ENCODE data around the gene STX1A.
"Not testable (repeated sequence)": the region's sequence is repeated elsewhere in the genome, so short reads cannot be mapped to it uniquely, and the experiment has no call there.

STX1A gene

GRCh38 chr7:73683056-73683787 lies 36.2 kb downstream of the STX1A start, which contains the start of the genes BUD23 and DNAJC30:
BUD23 (plus strand) TSS chr7:73683597; CDS start chr7:73683626, 29 bp downstream.
DNAJC30 (minus strand) TSS chr7:73683453; CDS start chr7:73683423, 30 bp downstream.
- DNase-seq (ENCODE audit: low spot score), result peak; percentile 96

GRCh38 chr7:73682745-73683055 lies 36.8 kb downstream of the STX1A start:
- DNase-seq (ENCODE audit: low spot score), result no peak

GRCh38 chr7:73681031-73681430 lies 38.4 kb downstream of the STX1A start:
- peak; percentile 90 for DNase-seq (ENCODE audit: low spot score)

GRCh38 chr7:73680501-73680900 lies 39.0 kb downstream of the STX1A start:
- DNase-seq (ENCODE audit: low spot score), result no peak

- DNase-seq (ENCODE audit: low spot score), result no peak
These were observed 39.8 kb downstream of the STX1A start for GRCh38 chr7:73679709-73680108.

GRCh38 chr7:73678862-73679261 lies 40.6 kb downstream of the STX1A start:
- no peak for DNase-seq (ENCODE audit: low spot score)

GRCh38 chr7:73676062-73676461 lies 43.4 kb downstream of the STX1A start:
- DNase-seq (ENCODE audit: low spot score), result not testable (repeated sequence)

GRCh38 chr7:73674468-73675124 lies 44.9 kb downstream of the STX1A start:
- no peak for DNase-seq (ENCODE audit: low spot score)

GRCh38 chr7:73671857-73672445 lies 47.5 kb downstream of the STX1A start:
- no peak for DNase-seq (ENCODE audit: low spot score)

- no peak for DNase-seq (ENCODE audit: low spot score)
These were observed 48.2 kb downstream of the STX1A start for GRCh38 chr7:73671322-73671661.

GRCh38 chr7:73669858-73670385 lies 49.5 kb downstream of the STX1A start:
- no peak for DNase-seq (ENCODE audit: low spot score)

GRCh38 chr7:73669288-73669701 lies 50.2 kb downstream of the STX1A start:
- DNase-seq (ENCODE audit: low spot score), result no peak

GRCh38 chr7:73668886-73669230 lies 50.6 kb downstream of the STX1A start:
- no peak for DNase-seq (ENCODE audit: low spot score)

- DNase-seq (ENCODE audit: low spot score), result no peak
These were observed 51.2 kb downstream of the STX1A start for GRCh38 chr7:73668103-73668885.

- DNase-seq (ENCODE audit: low spot score), result peak; percentile 88
These were observed 51.9 kb downstream of the STX1A start, which contains the start of gene VPS37D for GRCh38 chr7:73667344-73668102. VPS37D (plus strand) TSS chr7:73667831; CDS start chr7:73667959, 128 bp downstream.

- DNase-seq (ENCODE audit: low spot score), result no peak
These were observed 56.4 kb downstream of the STX1A start for GRCh38 chr7:73663033-73663432.

- not testable (repeated sequence) for DNase-seq (ENCODE audit: low spot score)
These were observed 58.9 kb downstream of the STX1A start for GRCh38 chr7:73660594-73660993.

- no peak for DNase-seq (ENCODE audit: low spot score)
These were observed 59.5 kb downstream of the STX1A start for GRCh38 chr7:73659983-73660382.

- DNase-seq (ENCODE audit: low spot score), result not testable (repeated sequence)
These were observed 64.2 kb downstream of the STX1A start for GRCh38 chr7:73655309-73655708.

- DNase-seq (ENCODE audit: low spot score), result peak; percentile 40
These were observed 66.9 kb downstream of the STX1A start for GRCh38 chr7:73652541-73652949.

GRCh38 chr7:73650524-73650923 lies 68.9 kb downstream of the STX1A start:
- DNase-seq (ENCODE audit: low spot score), result no peak

Data from RKO (cell line).